Measurements from ENCODE around the gene BCAP29.

GRCh38 chr7:107661865-107662379, 81.9 kb downstream of the BCAP29 start:
- TF ChIP-seq, protein P1, sequence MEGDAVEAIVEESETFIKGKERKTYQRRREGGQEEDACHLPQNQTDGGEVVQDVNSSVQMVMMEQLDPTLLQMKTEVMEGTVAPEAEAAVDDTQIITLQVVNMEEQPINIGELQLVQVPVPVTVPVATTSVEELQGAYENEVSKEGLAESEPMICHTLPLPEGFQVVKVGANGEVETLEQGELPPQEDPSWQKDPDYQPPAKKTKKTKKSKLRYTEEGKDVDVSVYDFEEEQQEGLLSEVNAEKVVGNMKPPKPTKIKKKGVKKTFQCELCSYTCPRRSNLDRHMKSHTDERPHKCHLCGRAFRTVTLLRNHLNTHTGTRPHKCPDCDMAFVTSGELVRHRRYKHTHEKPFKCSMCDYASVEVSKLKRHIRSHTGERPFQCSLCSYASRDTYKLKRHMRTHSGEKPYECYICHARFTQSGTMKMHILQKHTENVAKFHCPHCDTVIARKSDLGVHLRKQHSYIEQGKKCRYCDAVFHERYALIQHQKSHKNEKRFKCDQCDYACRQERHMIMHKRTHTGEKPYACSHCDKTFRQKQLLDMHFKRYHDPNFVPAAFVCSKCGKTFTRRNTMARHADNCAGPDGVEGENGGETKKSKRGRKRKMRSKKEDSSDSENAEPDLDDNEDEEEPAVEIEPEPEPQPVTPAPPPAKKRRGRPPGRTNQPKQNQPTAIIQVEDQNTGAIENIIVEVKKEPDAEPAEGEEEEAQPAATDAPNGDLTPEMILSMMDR (IDR thresholded peaks at IDR 0.05) = peak in 1 of 6 experiments; percentile 24
- peak in 1 of 2 donors; percentile 11 for TF ChIP-seq POLR2A (IDR thresholded peaks at IDR 0.05)

Measured in thyroid gland (tissue), 4 donors.